Germinal center (tissue), 1 donor: ENCODE measurements around the gene NNAT.

Experiments used
- DNase-seq: peaks from one replicate; pipeline ENCODE4 v3.0.0; 2012; ENCODE audit warnings: mixed read lengths, low spot score

Gene NNAT

DNA sequence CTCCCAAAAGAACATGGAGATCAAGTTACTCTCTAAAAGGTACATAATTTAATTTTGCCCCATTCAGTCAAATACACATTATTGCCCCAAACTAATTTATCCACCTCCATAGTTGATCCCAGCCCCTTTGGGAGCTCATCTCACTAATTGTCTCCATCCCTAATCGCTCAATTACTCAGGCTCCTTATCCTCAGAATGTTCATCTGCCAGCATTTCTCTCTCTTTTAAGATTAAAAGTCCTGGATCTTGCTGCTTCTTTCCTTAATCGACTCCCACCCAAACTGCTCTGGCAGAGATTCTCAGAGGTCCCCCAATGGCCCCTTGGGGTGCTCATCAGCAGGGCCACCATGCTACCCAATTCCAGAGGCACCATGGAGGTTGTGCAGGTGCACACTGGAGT, 18.4 kb upstream of the NNAT start:
- DNase-seq = no peak

DNA sequence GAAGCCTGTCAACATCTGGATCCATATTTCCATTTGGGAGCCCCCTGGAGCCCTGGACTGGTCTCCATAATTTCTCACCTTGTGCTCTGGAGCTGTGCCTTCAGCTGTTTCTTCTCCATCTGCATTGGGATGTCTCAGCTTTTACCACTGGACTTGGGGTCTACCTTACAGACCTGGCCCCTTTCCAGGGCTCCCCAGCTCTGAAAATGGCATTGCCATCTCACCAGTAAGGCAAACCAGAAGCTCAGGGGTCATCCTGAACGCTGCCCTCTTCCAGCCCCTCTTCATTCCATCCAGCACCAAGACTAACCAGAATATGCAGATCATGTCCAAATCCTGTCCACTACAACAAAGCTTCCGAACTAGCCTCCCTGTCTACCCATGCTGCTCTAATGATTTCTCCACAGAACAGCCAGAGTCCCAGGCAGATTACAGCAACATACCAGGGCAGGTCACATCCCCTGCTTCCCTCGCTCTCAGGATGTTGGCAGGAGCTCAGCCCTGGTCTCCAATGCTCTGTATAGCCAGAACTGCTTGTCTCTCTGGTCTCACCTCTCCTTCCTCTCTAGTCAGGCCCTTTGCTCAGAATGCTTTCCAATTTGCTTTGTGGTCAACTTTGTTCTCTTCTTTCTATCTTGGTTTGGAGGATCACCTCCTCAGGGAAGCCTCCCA, 17.7 kb upstream of the NNAT start:
- no peak for DNase-seq

DNA sequence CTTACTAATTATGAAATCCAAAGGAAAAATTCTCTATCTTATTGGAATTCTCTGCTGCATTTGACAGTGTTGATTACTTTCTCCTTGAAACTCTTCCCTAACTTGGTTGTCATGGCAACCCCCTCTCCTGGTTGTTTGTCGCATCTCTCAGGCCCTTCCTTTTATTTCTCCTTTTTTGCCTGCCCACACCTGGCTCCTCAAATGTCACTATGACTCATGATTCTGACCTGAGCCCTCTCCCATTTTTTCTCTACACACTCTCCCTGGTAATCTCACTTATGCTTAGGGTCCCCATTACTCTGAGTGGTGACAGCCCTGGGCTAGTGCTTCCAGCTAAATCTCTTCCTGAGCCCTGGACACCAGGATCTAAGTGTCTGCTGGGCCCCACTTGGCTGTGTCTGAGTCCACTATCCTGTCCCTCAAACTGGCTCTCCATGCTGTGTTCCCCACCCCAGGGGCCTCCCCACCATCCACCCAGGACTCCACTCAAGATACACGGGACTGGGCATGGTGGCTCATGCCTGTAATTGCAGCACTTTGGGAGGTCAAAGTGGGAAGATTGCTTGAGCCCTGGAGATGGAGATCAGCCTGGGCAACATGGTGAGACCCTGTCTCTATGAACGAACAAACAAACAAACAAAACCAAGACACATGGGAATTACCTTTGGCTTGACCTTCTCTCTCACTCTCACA, 16.5 kb upstream of the NNAT start:
- DNase-seq = no peak

DNA sequence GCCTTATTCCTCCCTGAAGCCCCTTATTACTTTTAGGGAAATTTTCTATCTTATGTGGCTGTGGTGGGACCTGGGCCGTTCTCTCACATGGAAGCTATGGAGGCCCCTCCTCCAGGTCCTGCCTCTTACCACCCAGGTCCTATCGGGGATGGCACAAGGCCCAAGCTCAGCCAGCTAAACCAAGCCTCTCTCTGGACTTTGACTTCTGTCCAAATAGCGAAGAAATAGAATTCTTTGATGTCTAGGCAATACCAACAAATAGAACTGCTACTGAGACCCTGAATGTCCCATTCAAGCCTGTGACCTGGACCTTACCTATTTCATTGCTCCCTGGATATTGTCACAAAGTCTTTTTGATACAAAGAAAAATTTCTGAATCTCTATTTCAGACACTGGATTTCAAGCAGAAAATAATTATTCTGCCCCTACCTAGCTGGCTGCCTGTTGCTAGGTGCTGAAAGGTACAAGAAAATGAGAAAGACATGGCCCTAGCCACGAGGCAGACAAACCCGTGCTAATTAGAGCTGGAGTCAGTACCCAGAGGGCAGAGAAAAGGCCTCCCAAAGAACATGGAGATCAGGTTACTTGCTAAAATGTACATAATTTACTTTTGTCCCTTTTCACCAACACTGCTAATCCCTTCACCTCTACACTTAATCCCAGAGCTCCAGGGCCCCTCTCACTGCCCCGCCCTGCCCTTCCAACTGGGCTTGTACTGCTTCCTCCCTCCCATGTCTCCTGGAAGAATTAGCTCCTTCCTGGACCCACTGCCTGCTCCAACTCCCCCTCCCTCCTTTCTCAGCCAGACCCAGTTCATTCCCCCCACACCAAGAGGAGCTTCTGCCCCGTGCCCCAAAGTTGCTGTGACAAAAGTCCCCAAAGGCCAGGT, 15.5 kb upstream of the NNAT start:
- DNase-seq = no peak

DNA sequence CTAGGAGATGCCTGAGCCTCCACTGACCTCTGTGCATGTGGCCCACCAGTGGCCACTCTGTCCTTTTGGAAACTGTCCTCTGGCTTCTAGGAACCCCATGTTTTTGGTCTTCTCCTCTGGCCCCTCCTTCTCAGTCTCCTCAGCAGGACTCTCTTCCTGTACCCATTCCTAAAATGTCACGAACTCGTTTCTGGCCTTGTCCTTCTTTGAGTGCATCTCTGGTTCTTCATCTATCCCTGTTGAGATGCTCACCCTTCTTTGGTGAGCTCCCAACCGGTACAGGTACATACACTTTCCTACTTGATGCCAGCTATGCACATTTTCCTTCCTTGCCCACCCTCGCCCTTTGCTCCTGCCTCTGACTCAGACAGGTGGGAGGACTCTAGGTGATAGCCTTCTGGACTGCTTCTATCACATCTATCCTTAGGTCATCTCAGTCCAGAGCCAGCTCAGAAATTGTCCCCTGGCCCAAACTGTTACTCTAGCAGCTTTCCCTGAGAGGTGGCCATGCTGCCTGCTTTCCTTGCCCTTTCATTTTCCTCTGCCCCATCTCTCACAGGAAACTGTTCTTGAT, 14.8 kb upstream of the NNAT start:
- no peak for DNase-seq

DNA sequence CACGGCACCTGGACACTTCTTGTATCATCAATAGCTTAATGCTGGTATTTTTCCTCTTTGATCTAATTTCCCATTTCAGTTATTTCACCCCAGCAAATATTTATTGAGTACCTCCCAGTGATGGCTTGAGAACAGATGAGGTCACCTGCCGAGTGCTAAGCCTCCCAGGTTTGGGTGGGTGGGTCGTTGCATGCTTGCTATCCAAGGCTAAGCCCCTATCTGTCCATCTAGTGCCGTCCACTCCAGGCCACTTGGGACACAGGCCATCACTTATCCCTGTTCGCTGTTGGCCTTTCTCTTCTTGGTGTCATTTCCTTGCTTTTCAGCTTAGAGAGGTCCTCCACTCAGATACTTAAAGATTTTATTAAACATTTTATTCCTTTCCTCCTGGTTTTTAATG, 10.8 kb upstream of the NNAT start:
- DNase-seq = no peak

DNA sequence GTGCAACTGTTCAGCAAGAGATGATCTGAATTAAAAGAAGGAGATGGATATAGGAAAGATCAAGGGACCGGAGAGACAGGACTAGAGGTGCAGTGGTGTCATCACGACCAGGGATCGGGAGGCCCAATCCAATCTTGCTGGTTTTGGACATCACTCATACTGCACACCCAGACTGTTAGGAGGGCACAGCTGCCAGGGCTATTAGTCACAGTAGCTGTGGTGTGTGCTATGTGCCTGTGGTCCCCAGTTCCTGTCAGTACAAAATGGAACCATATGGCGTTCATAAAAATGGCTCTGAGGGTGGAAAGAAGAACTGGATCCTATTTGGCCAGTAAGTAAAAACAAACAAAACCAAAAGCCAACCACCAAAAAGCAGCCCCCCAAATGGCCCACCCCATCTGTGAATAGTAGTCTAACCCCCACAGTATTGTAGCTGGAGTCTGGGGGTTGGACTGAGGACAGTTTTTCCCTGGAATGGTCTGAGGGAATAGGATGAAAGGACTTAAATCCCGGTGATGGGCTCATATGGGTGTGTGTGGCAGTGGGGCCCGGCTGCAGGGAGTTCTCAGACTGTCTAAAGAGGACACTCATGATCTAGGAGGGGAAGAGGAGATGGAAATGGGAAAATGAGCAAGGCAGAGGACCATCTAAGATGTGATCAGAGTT, 9.3 kb upstream of the NNAT start:
- no peak for DNase-seq

DNA sequence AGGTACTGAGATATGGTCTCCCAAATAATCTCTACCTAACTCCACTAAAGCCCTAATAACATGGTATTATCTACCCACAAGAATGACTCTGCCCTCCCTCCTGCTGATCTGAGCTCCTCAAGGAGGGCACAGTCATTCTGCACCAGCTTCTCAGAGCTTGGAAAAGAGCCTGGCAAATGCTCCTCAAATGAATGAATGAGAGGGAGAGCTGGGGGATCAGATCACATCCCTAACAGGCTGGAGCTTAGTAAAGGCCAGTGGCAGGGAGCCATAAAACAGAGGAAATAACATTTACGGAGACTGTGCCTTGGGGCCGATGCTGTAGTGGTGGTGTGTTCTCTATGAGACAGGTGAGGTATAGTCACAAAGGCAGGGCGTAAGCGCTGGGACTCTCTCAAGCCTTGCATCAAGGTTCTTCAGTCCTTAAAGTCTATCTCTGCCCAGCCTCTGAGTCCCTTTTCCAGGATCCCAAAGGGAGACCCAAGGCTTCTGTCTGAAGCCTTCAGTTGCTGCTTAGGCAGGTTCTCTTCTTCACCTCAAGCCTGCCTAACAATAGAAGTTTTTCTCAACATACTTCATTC, 7.2 kb upstream of the NNAT start:
- DNase-seq = no peak

DNA sequence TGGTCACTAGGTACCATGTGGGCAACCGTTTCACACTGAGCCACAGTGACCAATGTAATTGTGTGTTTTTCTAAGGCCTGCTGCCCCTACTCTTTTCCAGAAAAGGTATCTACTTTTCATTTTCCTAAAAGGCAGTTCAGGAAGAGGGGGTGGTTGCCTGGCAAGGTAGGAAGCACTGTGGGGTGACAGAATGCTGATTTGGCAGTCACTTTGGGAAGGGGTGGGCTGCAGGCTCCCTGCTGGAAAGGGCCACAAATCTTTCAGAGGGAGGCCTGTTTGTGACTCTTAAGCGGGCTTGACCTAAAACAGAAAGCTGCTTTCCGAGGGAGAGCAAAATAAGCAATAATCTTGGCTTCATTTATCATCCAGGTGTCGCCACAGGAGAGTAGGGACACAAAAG, 5.2 kb upstream of the NNAT start:
- no peak for DNase-seq

DNA sequence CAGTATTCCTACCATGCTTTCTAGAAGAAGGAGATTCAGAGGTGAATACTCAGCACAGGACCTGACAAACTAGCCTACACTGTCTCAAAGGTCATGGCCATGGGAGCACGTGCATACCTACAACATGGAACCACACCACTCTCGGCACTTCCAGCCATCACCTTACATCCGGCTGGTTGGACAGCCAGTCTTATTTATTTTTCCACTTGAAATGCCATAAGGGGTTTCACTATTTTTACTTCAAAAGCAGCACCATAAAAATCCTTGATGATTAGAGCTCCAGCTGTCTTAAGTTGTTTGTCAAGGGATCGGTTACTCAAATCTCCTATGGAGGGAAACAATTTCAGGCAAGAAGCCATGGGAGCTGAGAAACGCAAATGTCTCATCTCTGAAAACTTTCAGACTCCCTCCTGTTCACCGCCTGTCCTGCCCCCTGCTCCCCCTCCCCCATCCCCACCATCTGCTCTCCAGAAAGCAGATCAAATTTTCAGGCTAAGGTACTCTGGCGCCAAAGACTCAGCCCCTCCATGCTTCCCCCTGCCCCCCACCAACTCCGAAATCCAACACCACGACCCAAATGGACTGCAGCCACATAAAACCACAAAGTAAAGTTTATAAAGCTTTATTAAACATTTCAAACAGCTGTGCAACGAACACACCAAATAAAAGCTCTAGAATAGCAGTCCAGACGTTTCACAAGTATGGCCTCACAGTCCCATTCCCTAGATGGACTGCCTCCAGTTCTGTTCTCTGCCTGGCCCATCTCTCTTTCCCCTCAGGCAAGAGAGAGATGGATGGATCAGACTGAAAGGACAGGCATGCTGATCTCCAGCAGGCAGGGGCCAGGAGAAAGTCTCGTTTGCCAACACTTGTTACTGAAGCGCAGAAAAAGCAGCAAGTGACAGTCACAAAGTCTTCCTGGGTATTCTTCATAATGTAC, 4.0 kb upstream of the NNAT start:
- no peak for DNase-seq

DNA sequence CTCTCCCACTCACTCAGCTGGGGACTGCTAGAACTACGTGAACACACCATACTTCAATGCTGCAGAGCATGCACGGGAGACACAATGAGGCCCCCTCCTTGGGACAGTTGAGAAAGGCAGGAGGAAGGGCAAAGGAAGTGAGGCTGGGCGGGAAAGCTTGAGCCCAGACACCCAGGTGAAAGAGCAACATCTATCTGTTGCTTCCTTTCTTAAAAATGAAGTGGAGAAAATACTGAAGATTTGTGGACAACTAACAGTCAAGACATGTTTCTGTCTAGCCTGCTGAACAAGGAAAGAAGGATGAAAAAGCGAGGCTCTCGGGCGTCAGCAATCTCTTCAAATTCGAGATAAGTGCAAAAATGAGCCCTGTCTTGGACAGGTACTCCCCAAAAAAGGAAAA, 3.0 kb upstream of the NNAT start:
- no peak for DNase-seq

DNA sequence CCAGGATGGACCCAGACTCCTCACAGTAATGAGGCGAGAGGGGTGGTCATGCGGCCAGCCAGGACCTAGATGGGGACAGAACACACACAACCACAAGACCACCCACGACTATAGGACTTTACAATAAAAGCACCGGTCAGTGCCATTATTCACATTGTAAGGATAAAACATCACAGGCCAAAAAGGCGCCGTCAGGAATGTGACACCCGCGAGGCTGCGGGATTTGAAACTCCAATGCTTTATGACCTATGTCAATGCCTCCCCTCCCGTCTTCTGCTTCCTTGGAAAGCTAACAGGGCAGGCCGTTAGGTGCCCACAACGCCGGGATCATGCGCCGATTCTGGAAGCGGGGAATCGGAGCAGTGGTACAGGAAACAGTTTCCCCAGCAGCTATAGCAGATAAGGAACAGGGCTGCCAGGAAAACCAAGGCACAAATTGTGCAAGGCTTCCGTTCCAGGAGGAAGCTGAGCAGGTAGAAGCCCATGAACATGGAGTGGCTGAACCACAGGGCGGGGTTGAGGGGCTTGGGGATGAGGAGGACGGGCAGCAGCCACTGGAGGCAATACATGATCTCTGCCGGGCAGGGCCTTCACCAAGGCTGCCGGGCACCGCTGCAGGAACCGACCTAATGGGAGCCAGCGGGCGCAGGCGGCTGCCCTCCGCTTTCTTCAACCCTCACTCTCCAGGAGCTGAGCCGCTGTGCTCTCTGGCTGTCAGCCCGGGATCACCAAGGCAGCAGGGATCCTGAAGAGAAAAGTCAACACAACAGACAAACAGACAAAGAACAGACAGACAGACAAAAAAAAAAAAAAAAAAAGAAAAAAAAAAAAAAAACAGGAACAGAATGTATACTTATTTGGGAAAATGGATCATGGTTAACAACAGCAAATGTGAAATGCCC, 2.2 kb upstream of the NNAT start:
- no peak for DNase-seq

DNA sequence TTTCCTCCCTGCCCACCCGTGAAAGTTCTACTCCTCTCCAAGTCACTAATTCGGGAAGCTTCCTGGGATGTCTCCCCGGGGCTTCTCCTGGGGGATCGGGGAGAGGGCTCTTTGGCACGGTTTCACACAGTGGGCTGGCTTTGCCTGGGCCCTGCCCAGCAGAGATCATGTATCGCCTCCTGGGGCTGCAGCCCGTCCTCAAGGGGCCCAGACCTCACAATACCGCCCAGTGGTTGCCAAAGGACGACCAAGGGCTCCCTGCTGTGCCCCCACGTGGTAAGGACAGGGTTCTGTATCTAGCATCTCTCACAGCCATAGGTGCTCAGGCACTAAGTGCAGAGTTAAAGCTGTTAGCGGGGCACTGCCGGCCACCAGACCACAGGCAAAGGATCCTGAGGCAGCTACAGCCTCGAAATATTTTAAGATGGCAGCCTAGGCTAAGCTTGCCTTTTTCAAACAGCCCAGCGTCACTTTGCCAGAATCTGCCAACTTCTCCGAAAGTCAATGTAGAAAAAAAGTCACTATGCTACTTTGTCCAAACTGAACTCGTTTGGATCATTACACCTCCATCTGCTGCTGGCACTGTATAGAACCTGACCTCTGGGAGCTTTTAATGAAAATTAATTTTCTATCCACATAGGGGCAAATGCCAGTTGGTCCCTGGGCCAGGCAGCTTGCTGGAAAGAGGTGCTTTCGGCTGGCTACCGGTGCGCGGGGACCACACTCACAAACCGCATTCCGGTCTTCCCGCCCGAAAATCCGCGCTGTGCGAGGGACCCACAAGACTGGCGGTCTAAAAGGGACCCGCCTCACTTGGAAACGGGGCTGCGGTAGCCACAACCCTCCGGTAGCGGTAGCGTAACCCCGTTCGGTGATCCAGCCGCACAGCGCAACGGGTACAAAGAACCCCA, 1.3 kb upstream of the NNAT start:
- DNase-seq = no peak

DNA sequence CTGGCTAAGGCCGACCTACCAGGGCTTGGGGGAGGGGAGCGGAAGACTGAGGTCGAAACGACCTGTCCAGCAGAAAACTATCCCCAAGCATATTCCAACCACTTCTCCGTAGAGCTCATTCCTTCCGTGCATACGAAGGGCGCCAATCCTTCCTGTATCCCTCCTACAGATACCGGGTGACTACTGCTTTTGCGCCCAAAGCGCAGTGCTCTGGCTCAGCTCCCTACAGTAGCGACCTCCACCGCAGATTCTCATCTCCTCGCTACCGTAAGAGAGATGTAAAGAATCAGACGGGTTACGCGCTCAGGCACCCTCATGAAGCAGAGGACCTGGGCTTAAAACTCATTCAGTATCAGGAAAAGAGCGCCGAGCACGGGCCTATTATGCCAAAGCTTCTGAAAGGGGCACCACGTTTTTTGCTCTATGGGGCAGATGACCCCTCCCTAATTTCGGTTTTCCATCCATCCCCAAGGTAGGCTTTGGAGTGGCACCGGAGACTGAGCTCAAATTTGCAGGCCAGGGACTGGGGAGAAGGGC, 563 bp upstream of the NNAT start:
- no peak for DNase-seq

DNA sequence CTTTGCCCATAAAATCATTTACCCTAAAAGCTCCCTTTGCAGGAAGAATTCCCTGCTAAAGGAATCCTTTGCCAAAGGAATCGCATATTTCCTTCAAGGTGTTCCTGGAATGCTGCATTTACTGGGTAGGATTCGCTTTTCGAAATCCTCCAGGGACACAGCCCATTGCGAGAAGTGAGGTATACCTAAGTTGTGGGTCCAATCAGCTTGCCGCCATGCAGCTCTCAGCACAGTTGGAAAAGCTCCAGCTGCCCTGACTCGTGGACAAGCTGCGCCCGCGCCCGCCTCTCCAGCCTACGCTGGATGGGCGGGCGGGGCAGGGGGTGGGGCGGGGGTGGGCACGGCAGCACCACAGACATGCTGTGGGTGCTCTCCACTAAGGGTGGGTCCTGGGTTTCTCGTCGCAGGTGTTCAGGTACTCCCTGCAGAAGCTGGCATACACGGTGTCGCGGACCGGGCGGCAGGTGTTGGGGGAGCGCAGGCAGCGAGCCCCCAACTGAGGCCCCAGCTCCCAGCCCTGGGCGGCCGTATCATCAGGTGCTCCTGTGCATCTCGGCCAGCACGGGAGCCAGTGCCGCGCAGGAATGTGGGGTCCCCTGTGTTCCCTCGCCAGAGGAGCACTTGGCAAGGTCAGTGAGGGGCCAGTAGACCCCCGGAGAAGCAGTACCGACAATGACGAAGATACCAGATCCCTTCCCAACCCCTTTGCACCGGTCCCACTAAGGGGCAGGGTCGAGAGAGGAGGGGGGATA, 1.4 kb downstream of the NNAT start:
- DNase-seq = no peak

DNA sequence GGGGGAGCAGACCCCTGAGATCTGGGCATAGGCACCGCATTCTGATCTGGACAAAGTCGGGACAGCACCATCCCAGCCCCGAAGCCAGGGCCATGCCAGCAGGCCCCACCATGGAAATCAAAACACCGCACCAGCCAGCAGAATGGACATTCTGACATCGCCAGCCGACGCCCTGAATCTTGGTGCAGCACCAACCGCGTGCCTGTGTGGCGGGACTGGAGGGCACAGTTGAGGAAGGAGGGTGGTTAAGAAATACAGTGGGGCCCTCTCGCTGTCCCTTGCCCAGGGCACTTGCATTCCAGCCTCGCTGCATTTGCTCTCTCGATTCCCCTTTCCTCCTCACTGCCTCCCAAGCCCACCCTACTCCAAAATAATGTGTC, 2.0 kb downstream of the NNAT start:
- DNase-seq = no peak

DNA sequence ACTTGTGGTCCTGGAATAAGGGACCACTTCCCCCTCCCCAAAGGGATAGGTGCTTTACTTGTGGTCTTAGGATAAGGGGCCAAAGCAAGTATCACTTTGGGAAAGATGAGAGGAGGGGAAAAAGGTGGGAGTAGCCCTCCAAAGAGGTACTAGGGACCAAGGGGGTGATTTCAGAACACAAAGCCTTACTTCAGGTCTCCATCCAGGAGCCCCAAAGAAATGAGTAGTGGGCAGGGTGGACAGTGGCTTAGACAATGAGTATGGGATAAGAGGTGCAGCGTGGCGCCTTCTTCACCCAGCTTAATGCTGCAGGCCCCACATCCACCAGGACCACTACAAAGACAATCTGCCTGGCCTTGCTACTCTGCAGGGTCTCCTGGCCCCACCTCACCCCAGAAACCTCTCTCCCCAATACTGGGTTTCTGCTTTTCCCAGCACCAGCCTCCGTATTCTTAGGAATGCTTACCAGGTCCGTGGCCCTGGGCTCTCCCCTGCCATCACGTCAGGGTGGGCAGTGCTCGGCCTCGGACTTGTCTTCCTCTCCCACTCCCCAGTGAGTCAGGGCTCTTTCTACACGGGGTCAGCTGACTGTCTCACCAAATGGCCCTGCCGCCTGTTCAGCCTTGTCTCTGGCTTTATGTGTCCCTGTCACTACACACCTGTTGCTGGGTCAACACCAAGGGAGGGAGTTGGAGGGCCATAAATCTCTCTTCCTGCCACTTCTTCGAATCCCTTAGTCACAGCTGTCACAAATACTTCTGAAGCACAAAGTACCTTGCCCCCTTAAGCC, 3.1 kb downstream of the NNAT start:
- no peak for DNase-seq
